ENCODE results near the gene SUMF1.
"Not testable (repeated sequence)": the region's sequence is repeated elsewhere in the genome, so short reads cannot be mapped to it uniquely, and the experiment has no call there.

The SUMF1 gene

DNA sequence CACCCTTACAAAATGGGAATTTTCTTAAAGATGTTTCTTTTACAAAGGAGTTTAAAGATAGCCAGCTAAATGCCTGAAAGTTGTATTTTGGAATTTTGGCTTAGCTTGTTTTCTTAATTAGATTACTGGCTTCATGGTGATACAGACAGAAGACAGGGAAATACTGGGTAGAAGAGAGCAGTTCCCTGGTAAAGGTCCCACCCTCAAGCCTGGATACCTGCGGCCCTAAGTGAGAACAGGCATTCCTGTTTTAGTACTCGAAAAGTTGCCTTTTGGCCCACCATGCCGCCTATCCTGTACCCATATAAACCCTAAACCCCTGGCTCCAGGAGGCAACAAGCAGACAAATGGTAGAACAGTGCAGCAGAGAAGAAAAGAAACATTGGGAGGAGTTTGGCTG is 134.5 kb downstream of the SUMF1 start:
- no peak for DNase-seq

DNA sequence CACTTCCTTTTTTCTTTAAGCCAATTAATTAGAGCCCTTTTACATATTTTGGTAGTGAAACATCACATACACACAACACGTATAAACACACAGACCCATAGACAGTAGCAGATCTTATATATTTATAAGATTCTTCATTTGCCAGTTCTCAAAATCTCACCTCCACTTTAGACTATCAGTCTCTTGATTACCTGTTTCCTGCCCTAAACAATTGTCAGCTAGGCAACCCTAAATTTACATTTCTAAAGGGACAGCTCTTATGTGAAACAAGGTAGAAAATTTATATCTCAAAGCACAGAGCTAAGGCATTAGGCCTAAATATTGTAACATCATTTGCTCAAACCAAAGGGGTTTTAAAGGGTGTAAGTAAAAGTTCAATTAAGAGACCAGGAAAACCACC is 135.0 kb downstream of the SUMF1 start:
- no peak for DNase-seq

DNA sequence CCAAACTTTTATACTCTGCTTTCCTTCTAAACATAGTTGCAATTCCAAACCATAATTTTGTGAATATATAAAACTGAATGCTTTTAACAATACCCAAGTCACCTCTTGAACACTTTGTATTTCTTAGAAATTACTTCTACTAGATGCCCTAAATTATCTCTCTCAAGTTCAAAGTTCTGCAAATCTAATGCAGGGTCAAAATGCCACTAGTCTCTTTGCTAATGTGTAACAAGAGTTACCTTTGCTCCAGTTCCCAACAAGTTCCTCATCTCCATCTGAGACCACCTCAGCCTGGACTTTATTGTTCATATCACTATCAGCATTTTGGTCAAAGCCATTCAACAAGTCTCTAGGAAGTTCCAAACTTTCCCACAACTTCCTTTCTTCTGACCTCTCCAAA is 137.3 kb downstream of the SUMF1 start:
- not testable (repeated sequence) for DNase-seq

DNA sequence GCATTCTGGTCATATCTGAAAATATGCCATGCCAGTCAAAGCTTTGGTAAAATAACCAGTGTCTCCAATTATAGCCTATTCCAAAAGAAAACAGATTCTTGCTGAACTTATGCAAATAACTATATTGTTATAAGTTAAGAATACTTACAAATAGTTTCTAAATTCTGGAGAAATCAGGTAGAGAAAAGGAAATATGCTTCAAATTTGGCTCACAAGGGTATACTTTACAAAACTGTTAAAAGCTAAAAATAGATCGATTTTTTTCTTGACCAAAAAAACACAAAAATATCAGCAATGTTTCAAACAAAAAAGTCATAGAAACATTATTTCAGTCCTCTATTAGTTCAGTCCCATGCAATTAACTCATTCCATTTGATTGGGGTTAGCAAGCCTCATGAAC is 140.2 kb downstream of the SUMF1 start:
- no peak for DNase-seq

DNA sequence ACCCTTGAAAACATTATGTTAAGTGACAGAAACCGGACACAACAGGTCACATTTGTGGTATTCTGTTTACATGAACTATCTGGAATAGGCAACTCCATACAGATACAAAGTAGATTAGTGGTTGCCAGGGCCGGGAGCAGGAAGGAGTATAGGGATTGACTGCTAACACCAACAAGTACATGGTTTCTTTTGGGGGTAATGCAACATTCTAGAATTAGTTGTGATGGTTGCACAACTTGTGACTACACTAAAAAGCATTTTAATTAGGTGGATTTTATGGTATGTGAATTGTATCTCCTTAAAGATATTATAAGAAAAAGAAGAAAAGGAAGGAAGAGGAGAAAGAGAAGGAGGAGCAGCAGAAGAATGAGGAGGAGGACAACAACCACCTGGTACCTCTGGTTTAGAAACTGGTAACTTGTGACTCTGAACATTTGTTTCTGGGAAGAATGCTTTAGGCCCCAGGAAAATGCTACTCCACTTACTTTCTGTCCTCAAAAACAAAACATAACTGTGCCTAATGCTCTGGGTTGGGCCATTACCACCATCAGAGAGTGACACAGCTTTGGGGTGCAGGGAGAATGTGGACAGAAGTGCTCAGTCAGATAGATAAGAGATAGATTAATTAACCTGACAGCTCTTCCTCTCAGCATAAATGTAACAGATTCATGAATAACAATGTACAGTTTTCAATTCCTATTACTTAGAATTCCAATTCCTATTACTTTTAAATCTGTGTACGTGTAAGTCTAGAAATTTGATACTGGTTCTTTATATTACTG is 143.6 kb downstream of the SUMF1 start:
- DNase-seq: no peak

DNA sequence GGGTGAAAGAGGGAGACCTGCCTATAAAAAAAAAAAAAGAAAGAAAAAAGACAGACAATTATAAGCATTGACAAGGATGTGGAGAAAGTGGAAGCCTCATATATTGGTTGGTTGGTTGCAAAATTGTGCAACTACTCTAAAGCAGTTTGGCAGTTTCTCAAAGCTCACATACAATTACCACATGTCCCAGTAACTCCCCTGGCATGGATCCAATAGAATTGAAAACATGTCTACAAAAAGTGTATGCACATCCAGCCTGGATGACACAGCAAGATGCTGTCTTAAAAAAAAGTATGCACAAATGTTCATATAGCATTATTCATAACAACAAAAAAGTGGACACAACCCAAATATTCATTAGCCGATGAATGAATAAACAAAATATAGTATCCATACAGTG is 144.4 kb downstream of the SUMF1 start:
- no peak for DNase-seq

DNA sequence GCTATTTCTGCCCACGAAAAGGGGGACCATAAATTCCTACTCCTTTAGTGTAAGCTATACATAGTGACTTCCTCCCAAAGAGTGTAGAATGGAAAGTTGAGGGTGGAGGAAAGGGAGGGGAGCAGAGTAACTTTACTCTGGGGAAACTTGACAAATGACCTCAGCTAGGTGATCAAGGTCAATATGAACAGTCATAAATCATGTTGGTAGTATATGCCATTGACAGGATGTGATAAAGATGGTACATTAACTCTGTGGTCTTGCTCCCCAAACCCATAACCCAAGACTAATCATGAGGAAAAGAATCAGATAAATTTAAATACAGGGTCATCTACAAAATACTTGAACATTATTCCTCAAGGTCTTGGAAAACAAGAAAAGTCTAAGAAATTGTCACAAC is 145.3 kb downstream of the SUMF1 start:
- DNase-seq: no peak

DNA sequence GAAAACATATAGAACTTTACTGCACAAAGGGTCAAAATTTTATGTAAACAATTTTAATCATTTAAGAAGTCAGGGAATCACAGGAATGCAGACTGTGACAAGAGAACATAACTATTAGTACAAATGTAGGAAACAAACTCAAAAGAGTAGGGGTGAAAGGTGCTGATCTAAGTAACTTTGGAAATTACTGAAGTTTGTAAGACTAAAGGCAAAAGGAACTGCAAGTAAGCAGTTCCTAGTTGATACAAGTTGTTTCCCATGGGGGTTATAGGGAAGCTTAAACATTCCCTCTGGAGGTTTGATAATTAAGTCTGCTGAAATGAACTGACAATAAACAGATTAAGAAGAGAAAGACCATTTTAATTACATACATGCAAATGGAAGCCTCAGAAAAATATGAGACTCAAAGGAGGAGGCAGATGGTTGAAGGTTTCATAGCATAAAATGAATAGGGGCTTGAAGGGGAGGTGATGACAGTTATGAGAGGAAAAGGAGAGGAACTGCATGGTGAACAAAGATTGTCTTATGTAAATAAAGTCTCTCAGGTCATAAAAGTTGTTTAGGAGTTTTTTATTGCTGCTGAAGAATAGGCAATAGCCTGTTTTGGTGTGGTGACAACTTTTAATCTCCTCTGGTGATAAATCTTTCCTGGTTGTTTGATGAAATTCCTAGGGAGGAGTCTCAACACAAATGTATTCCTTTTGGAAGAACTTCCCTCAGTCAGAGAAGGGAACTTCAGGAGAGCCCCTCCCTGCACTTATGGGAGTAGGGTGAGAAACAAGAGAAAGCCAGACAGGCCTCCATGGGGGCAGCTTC is 146.8 kb downstream of the SUMF1 start:
- DNase-seq: no peak

DNA sequence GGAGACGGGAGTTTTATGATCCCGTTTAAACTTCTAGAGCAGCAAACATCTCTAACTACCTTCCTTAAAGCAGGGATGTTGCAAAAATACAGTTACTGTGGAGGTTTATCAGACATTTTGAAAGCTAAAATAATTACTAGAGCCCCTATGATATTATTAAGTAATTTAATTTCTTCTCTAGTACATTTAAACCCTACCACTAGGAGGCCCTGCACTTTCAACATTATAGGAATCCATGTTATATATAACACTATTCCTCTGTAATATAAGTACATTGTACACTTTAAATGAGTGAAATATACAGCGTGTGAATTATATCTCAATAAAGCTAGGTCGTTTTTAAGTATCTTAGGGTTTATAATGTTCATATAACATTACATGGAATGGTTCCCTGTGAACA is 152.4 kb downstream of the SUMF1 start:
- no peak for DNase-seq

DNA sequence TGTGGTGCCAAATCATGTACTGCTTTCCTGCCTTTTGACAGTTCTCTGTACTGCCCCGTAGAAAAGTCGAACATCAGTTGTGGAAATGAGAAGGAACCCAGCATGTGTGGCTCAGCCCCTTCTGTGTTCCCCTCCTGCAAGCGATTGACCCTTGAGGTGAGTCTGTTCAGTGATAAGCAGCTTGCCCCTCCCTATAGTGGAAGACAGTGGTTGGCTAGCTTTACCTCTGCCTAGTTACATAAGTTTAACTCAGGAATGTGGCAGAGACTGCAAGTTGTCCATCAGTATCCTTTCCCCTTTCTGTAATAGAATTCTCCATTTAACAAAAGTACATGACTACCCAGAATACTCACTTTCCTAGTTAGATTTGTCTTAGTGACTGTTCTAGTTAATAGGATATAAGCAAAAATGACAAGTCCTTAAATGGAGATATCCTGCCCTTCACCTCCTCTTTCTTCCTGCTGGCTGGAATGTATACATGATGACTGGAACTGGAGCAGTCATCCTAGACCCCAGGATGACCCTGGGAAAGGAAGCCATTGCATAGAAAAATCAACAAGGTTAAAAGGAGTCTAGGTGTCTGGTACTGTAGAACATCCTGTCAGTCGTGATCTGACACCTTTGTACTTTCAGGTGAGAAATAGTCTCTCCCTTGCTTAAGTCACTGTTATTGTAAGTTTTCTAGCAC is 153.3 kb downstream of the SUMF1 start:
- DNase-seq: no peak

DNA sequence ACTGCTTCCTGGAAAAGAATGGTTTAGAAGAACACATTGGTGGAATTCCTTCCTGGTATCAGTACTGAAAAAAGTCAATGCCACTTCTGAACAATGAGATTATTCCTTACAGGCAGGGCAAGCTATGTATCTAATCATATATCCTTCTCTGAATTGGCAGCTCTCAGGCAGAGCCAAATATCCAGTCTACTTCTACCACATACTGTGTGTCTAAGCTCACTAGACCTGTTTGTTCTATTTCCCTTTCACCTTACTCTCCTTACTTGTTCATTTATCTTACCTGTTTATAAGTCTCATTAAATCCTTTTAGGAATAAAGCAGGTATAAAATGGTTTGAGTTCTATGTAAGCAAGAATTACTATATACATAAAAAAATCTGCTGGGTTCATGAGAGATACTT is 155.6 kb downstream of the SUMF1 start:
- no peak for DNase-seq
